Sigmoid colon (tissue), 7 donors: ENCODE measurements around the gene DDX17. TPM values are rescaled to one million over a fixed set of nuclear protein-coding genes. Genes with fewer than 3 reads are reported as not detected.
A peak's percentile ranks its signal among the peaks of the same experiment; 100 is the strongest.

Experiments
- DNase-seq: peaks from one replicate; pipeline ENCODE4 v3.0.0-alpha.2; 2019
- H3K27ac ChIP-seq, 4 donors: fragments of 200-600 bp; sonication (generic); one replicate each; pipeline ENCODE4 v1.5.1; 2016 to 2019; ENCODE audit warnings: mild to moderate bottlenecking in 1 of 4
- H3K27me3 ChIP-seq, 3 donors: fragments of 200-600 bp; sonication (generic); one replicate each; pipeline ENCODE4 v1.5.1; 2019; ENCODE audit warnings: mild to moderate bottlenecking in 1 of 3
- H3K36me3 ChIP-seq, 4 donors: fragments of 200-600 bp; sonication (generic); one replicate each; pipeline ENCODE4 v1.5.1; 2016 to 2019
- H3K4me1 ChIP-seq, 4 donors: fragments of 200-600 bp; sonication (generic); one replicate each; pipeline ENCODE4 v1.5.1; 2017 to 2019
- H3K4me3 ChIP-seq, 4 donors: fragments of 200-600 bp; sonication (generic); one replicate each; pipeline ENCODE4 v1.5.1; 2017 to 2019; ENCODE audit warnings: mild to moderate bottlenecking in 2 of 4, moderate library complexity in 1 of 4
- H3K9me3 ChIP-seq, 4 donors: fragments of 200-600 bp in 3 of 4; sonication (generic) in 3 of 4; one replicate each; pipeline versions ENCODE4 v1.5.1 to v1.6.1; 2013 to 2019
- CTCF ChIP-seq, 4 experiments: fragments of 450-650 bp in 3 of 4; fragments of 200-600 bp in 1 of 4; IDR thresholded peaks; one replicate each; pipeline ENCODE4 v1.5.1; 2016 to 2019; ENCODE audit warnings: antibody characterized with exemption in 4 of 4, mild to moderate bottlenecking in 3 of 4, moderate library complexity in 2 of 4
- EP300 ChIP-seq, 4 donors: sonication (generic); formaldehyde crosslinking; IDR thresholded peaks; one replicate each; pipeline ENCODE4 v1.6.1; 2017; ENCODE audit warnings: antibody characterized with exemption in 4 of 4
- POLR2A ChIP-seq, 2 donors: fragments of 450-650 bp; IDR thresholded peaks; one replicate each; pipeline ENCODE4 v1.6.1; 2016; ENCODE audit warnings: antibody characterized with exemption in 2 of 2, mild to moderate bottlenecking in 2 of 2, moderate library complexity in 2 of 2
- POLR2AphosphoS5 ChIP-seq, 4 donors: sonication (generic); formaldehyde crosslinking; IDR thresholded peaks; one replicate each; pipeline ENCODE4 v1.6.1; 2017; ENCODE audit warnings: antibody characterized with exemption in 4 of 4
- WGBS, 2 donors: extraction: QIAGEN DNeasy Blood & Tissue Kit; methylation state at CpG; one replicate each; pipeline ENCODE4 v1.1.7; 2013; 5-methylcytosine and 5-hydroxymethylcytosine counted together
- intact Hi-C: fragments of 100-400 bp; cut with DNase I; formaldehyde crosslinking; loops from one replicate; pipeline ENCODE4 v1.15.1; 2023
- polyA plus RNA-seq, 3 donors: library from polyadenylated mRNA; stranded (reverse); fragments of 200-250 nt; gene quantifications; one replicate each; pipeline ENCODE4 v1.2.3, GENCODE V29; 2013
- total RNA-seq, 4 donors: library from RNA; depleted of rRNA; stranded (reverse); fragments of >200 nt; gene quantifications; one replicate each; pipeline ENCODE4 v1.1.0, GENCODE V29; 2016
- donor health status: healthy with polysubstance abuse.
- donor health status: Bipolar disorder and iron deficiency.
- donor health status: healthy.

The DDX17 gene
- total and polyA plus RNA-seq, 7 donors = 54.7 to 630 (median 504) TPM

DNA sequence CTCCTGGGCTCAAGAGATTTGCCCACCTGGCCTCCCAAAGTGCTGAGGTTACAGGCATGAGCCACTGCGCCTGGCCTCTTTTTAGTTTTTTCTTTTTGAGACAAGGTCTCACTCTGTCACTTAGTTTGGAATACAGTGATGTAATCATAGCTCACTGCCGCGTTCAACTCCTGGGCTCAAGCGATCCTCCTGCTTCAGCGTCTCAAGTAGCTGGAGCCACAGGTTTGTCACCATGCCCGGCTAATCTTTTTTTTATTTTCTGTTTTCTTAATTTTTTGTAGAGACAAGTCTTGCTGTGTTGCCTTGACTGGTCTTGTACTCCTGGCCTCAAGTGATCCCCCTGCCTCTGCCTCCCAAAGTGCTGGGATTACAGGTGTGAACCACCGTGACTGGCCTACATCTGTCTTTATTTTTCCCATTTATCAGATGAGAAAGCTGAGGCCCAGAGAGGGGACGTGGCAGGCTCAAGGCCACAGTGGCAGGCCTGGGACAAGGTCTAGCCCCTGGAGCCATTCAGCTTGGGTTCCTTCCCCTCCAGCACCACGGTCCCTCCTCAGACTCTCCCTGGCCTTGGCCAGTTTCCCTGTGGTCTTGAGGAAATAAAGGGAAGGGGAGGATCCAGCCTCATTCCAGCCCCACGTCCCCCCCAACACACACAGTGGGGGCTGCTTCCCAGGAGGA lies 41.0 kb downstream of the DDX17 start:
- peaks cover 0 to 30% (median 28%) of the 10 kb centered on the region in 4 donors for H3K4me1 ChIP-seq
- no peak for DNase-seq
- H3K27ac ChIP-seq = no peak overlapping the region
- H3K27me3 ChIP-seq = peaks cover 0 to 35% (median 3%) of the 10 kb centered on the region in 3 donors
- no peak overlapping the region for H3K4me3 ChIP-seq
- 74 to 84% methylated on average over 10 of the region's 10 CpGs for WGBS, 2 donors
- no peaks in the 10 kb centered on the region for H3K9me3 ChIP-seq
- intact Hi-C loops = loop anchor here (5.0 kb wide), 3 partner anchors 42 to 107 kb away; partner anchors contain the start of genes DDX17 and DMC1
- no peaks in the 10 kb centered on the region for H3K36me3 ChIP-seq
- TF ChIP-seq POLR2A (IDR thresholded peaks at IDR 0.05) (no peak), CTCF (IDR thresholded peaks at IDR 0.05) (no peak), POLR2AphosphoS5 (IDR thresholded peaks at IDR 0.05) (no peak), EP300 (IDR thresholded peaks at IDR 0.05) (no peak)

DNA sequence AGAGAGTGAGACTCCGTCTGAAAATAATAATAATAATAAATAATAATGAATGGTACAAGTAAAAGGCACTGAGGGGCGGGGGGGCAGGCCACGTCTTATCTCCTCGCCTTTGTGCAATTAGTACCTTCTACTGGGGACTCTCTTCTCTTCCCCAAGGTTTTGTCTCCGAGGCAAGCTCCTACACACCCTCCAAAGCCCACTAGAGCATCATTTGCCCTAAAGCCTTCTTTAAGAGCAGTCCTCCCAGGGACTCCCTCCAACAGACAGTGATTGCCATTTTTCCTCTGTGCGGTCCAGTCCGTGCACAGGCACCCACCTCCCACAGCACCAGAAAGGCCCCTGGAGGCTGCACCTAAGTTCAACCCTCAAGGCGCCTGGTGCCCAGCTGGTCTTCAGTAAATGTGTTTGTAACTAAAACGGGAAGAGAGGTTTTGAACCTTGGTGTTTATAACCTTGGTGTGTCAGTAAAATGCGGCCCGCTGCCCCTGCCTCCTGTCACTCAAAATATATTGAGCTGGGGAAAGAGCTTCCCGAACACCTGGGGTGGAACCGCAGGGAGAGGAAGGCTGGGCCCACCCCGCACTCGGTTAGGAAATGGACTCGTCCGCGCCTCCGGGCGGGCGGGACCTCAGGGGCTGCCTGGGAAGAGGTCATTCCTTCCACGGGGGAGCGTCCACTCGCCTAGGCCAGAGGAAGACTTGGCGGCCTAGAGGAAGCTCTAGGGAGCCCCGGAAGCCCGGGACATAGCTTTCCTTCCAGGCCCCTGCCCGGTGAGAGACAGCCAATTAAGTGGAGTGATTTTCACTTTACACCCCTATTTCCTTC lies 42.9 kb downstream of the DDX17 start:
- TF ChIP-seq POLR2A (IDR thresholded peaks at IDR 0.05) (no peak), CTCF (IDR thresholded peaks at IDR 0.05) (no peak)
- Histone ChIP-seq H3K4me1 (peaks cover 0 to 20% (median 19%) of the 10 kb centered on the region in 4 donors), H3K36me3 (no peaks in the 10 kb centered on the region), H3K27ac (no peak overlapping the region), H3K9me3 (no peaks in the 10 kb centered on the region), H3K4me3 (no peak overlapping the region), H3K27me3 (peaks cover 0 to 53% (median 11%) of the 10 kb centered on the region in 3 donors)
- intact Hi-C loops = loop anchor here (5.0 kb wide), 1 partner anchor 66 kb away; no protein-coding TSS in a partner anchor
- no peak for DNase-seq
- WGBS, 2 donors = 18 to 31% methylated on average over 28 of the region's 28 CpGs

- H3K4me1 ChIP-seq = peaks cover 0 to 12% (median 10%) of the 10 kb centered on the region in 4 donors
- peaks cover 0 to 65% (median 15%) of the 10 kb centered on the region in 3 donors for H3K27me3 ChIP-seq
- no peak overlapping the region for H3K27ac ChIP-seq
These were observed 44.6 kb downstream of the DDX17 start for GRCh38 chr22:38461414-38462081.

DNA sequence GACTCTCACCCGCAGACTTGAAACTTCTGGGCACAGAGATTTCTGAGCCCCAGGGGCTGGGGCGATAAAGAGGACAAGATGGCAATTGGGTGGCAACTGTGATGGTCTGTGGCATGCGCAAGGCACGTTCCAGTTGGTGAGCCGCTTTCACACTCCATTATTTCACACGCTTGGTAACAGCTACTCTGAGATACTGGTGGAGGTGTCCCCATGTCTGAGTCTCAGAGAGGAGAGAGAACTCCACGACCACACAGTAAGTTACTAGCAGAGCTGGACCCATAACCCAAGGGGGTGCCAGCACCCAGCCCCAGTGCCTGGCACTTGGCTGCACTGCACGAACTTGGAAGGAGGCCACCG lies 45.1 kb downstream of the DDX17 start:
- intact Hi-C loops = loop anchor here (5.0 kb wide), 1 partner anchor 64 kb away; no protein-coding TSS in a partner anchor
- 21 to 57% methylated on average over 9 of the region's 9 CpGs for WGBS, 2 donors
- H3K9me3 ChIP-seq = no peaks in the 10 kb centered on the region
- peak overlapping the region in 2 of 4 donors; percentile 11 to 27 for H3K4me3 ChIP-seq
- no peak for DNase-seq
- H3K4me1 ChIP-seq = peaks cover 0 to 14% (median 12%) of the 10 kb centered on the region in 4 donors
- H3K27ac ChIP-seq = no peak overlapping the region
- H3K27me3 ChIP-seq = peaks cover 1 to 70% (median 20%) of the 10 kb centered on the region in 3 donors
- H3K36me3 ChIP-seq = no peaks in the 10 kb centered on the region
- no peak for TF ChIP-seq POLR2AphosphoS5 (IDR thresholded peaks at IDR 0.05)
- no peak for TF ChIP-seq EP300 (IDR thresholded peaks at IDR 0.05)
- TF ChIP-seq POLR2A (IDR thresholded peaks at IDR 0.05) = no peak
- TF ChIP-seq CTCF (IDR thresholded peaks at IDR 0.05) = no peak

More at GRCh38 chr22:38461414-38462081, 44.6 kb downstream of the DDX17 start:
- peak; percentile 85 for DNase-seq
- intact Hi-C loops = loop anchor here (5.0 kb wide), 1 partner anchor 64 kb away; no protein-coding TSS in a partner anchor
- no peaks in the 10 kb centered on the region for H3K9me3 ChIP-seq
- TF ChIP-seq POLR2AphosphoS5 (IDR thresholded peaks at IDR 0.05) (peak in 2 of 4 donors; percentile 8 to 49), POLR2A (IDR thresholded peaks at IDR 0.05) (no peak)
- no peaks in the 10 kb centered on the region for H3K36me3 ChIP-seq
- peak overlapping the region in 2 of 4 donors; percentile 11 to 27 for H3K4me3 ChIP-seq
- WGBS, 2 donors = 8 to 12% methylated on average over 51 of the region's 51 CpGs
